Endothelial cell of umbilical vein (primary cell): ENCODE results near the gene MAP1B. TPM values are rescaled to one million over a fixed set of nuclear protein-coding genes. Genes with fewer than 3 reads are reported as not detected.

Source experiments
- BruUV-seq: library from RNA; stranded (reverse); fragments of 400-500 nt; replicated peaks from 2 replicates; lab custom pipeline; 2021; lab: Mats Ljungman, UMichigan
- CTCF ChIA-PET: fragments of 300-600, 350-600 bp; sonication (Branson Sonifier 250); formaldehyde crosslinking; loops from one replicate; lab custom pipeline; 2021; ENCODE audit warnings: antibody characterized with exemption, inconsistent platforms; lab: Charles Lee
- POLR2A ChIA-PET: fragments of 300-600, 350-600 bp; sonication (Branson Sonifier 250); formaldehyde crosslinking; loops from one replicate; lab custom pipeline; 2021; ENCODE audit warnings: antibody characterized with exemption, inconsistent platforms; lab: Charles Lee
- DNase-seq: peaks from one replicate; pipeline ENCODE4 v3.0.0-alpha.2; 2011; ENCODE audit warnings: low read depth, low spot score
- FAIRE-seq: peaks from 2 replicates; lab custom pipeline; 2011; peaks lifted over from hg19 to GRCh38; lab: Jason Lieb, UNC
- H2AFZ ChIP-seq: 2 replicates; pipeline ENCODE4 v1.6.0; 2012; ENCODE audit warnings: low read depth, low read length, control low read depth, inconsistent platforms
- H3K27ac ChIP-seq: 2 replicates; pipeline ENCODE4 v1.5.1; 2011; ENCODE audit warnings: low read depth, mild to moderate bottlenecking, control low read depth, low read length, moderate library complexity; ENCODE audit not compliant: insufficient read depth
- H3K27me3 ChIP-seq, 2 experiments: 2 replicates each; pipeline versions ENCODE4 v1.6.0 to v1.6.1; 2011; ENCODE audit warnings: low read length in 2 of 2, mixed read lengths in 1 of 2; ENCODE audit not compliant: control insufficient read depth in 2 of 2, insufficient read depth in 2 of 2
- H3K36me3 ChIP-seq, 2 experiments: 2 replicates in 1 of 2; 3 replicates in 1 of 2; pipeline ENCODE4 v1.5.1; 2011; ENCODE audit warnings: low read length in 2 of 2, mild to moderate bottlenecking in 1 of 2, moderate library complexity in 1 of 2; ENCODE audit not compliant: control insufficient read depth in 2 of 2, insufficient read depth in 2 of 2; ENCODE audit errors: extremely low read depth in 1 of 2
- H3K4me1 ChIP-seq: 3 replicates; pipeline ENCODE4 v1.5.1; 2011; ENCODE audit warnings: mild to moderate bottlenecking, low read length; ENCODE audit not compliant: control insufficient read depth, insufficient read depth; ENCODE audit errors: extremely low read depth
- H3K4me2 ChIP-seq: 2 replicates; pipeline ENCODE4 v1.6.1; 2011; ENCODE audit warnings: low read length, control low read depth, mixed read lengths; ENCODE audit not compliant: insufficient read depth
- H3K4me3 ChIP-seq, 3 experiments: fragments of 200-600 bp in 1 of 3; sonication (generic), shearing (Covaris generic) in 1 of 3; replicated peaks in 1 of 3; 2 replicates each; pipeline ENCODE4 v1.5.1; 2011 to 2016; ENCODE audit warnings: control low read depth in 3 of 3, low read length in 3 of 3, mild to moderate bottlenecking in 2 of 3, inconsistent platforms in 1 of 3, low read depth in 1 of 3, moderate library complexity in 1 of 3; ENCODE audit not compliant: insufficient read depth in 1 of 3
- H3K79me2 ChIP-seq: 2 replicates; pipeline ENCODE4 v1.6.0; 2012; ENCODE audit warnings: low read length, inconsistent platforms; ENCODE audit not compliant: control insufficient read depth, insufficient read depth
- H3K9ac ChIP-seq: replicated peaks from 2 replicates; pipeline ENCODE3; 2011; ENCODE audit warnings: low read length, control low read depth; ENCODE audit not compliant: insufficient read depth; ENCODE audit errors: extremely low read depth
- H3K9me1 ChIP-seq: replicated peaks from 3 replicates; pipeline ENCODE4 v1.6.0; 2011; ENCODE audit warnings: mild to moderate bottlenecking, low read length; ENCODE audit not compliant: control insufficient read depth, insufficient read depth; ENCODE audit errors: extremely low read depth
- H3K9me3 ChIP-seq: replicated peaks from 2 replicates; pipeline ENCODE4 v1.5.1; 2012; ENCODE audit warnings: low read length, inconsistent platforms; ENCODE audit not compliant: control insufficient read depth, insufficient read depth
- H4K20me1 ChIP-seq: replicated peaks from 2 replicates; pipeline ENCODE3; 2011; ENCODE audit warnings: mild to moderate bottlenecking, low read length; ENCODE audit not compliant: control insufficient read depth, insufficient read depth; ENCODE audit errors: extremely low read depth
- EZH2 ChIP-seq: IDR thresholded peaks from 2 replicates; pipeline ENCODE4 v1.6.1; 2012; ENCODE audit warnings: borderline replicate concordance, low read depth, mild to moderate bottlenecking, moderate library complexity, low read length, inconsistent platforms; ENCODE audit not compliant: severe bottlenecking
- FOS ChIP-seq: IDR thresholded peaks from 2 replicates; pipeline ENCODE4 v1.6.1; 2011; ENCODE audit warnings: mild to moderate bottlenecking, low read length, moderate library complexity, borderline replicate concordance; ENCODE audit not compliant: insufficient read depth
- MYC ChIP-seq: IDR thresholded peaks from one replicate; pipeline ENCODE4 v1.6.1; 2011; ENCODE audit warnings: mild to moderate bottlenecking, low read depth, low read length
- POLR2AphosphoS5 ChIP-seq: IDR thresholded peaks from 2 replicates; pipeline ENCODE4 v1.6.1; 2012; ENCODE audit warnings: low read depth, mild to moderate bottlenecking, control low read depth, low read length, moderate library complexity; ENCODE audit not compliant: insufficient read depth
- dilution Hi-C: fragments of 300-500 bp; cut with MboI; formaldehyde crosslinking; loops from one replicate; pipeline ENCODE4 v1.15.0; 2019; ENCODE audit warnings: low sequenced_read_pairs; ENCODE audit not compliant: extremely low pct_ligation_motif_present
- intact Hi-C: fragments of 100-400 bp; cut with micrococcal nuclease; formaldehyde crosslinking; loops from one replicate; pipeline ENCODE4 v1.10.0; 2022
- polyA plus RNA-seq, 4 experiments: library from polyadenylated mRNA; depleted of rRNA in 3 of 4; stranded (reverse) in 3 of 4; unstranded in 1 of 4; fragments of >200 nt; gene quantifications; 2 replicates each; pipeline versions ENCODE4 v1.2.1 to v1.2.3, GENCODE V29; 2011 to 2012; ENCODE audit warnings: missing spikeins in 1 of 4
- total RNA-seq: library from RNA; stranded (reverse); gene quantifications from 2 replicates; pipeline ENCODE4 v1.2.3, GENCODE V29; 2021
- TF ChIP-seq, protein P1 (sequence below), 2 donors: IDR thresholded peaks; 1 replicate in 1 of 2; 2 replicates in 1 of 2; pipeline ENCODE4 v1.5.1; 2011; ENCODE audit warnings: low read length in 2 of 2, mild to moderate bottlenecking in 2 of 2, moderate library complexity in 2 of 2, control low read depth in 1 of 2, inconsistent platforms in 1 of 2, low read depth in 1 of 2; ENCODE audit not compliant: insufficient read depth in 1 of 2; ENCODE audit errors: extremely low read depth in 1 of 2

Gene MAP1B
- total and polyA plus RNA-seq, 2 donors (not counting 3 experiments of a cell fraction or from before 2014, with no cell fraction given) = 55.9 to 263 TPM

DNA sequence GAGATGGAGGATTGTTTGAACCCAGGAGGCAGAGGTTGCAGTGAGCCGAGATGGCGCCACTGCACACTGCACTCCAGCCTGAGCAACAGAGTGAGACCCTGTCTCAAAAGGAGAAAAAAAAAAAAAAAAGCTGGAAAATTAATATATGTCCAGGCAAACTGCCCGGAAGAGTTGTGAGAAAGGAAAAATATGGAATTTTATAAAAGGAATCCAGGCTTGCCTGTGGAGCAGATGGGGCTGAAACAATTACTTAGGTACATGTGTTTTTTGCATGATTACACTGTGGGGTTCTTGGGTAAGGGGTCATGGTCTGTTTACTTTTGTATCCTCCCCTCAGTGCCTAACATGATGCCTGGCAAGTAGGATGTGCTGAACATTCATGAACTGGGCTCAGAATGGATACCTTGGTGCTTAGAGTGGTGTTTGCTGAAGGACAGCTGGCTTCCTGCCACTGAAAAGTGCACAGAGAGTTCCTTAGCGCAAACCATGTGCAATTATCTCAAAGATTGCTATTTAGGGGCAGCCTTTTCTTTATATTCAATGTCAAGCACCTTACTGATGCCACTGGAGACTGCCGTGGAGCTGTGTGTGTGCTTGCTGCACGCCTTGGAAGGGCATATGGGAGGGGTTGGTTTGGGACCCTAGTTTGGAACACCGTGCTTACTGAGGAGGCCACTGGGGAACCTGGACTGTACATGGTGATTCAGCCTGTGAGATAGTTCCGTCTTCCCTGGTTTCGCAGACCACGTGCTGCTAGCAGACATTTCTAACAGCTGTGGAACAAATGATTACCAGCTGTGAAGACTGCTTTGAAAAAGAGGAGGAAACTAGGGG is 78.4 kb downstream of the MAP1B start:
- Histone ChIP-seq H3K4me1 (no peaks in the 10 kb centered on the region), H3K36me3 (peaks cover 14 to 31% of the 10 kb centered on the region in 2 experiments), H2AFZ (no peak overlapping the region), H3K9ac (no peak overlapping the region), H3K9me1 (no peaks in the 10 kb centered on the region), H3K4me3 (no peak overlapping the region), H4K20me1 (peaks cover 2% of the 10 kb centered on the region), H3K79me2 (peaks cover 45% of the 10 kb centered on the region), H3K27me3 (no peaks in the 10 kb centered on the region), H3K9me3 (no peaks in the 10 kb centered on the region), H3K4me2 (no peak overlapping the region), H3K27ac (no peak overlapping the region)
- no peak for DNase-seq
- no peak for FAIRE-seq
- TF ChIP-seq MYC (no peak), POLR2AphosphoS5 (no peak), FOS (no peak), EZH2 (no peak)
- TF ChIP-seq, protein P1, sequence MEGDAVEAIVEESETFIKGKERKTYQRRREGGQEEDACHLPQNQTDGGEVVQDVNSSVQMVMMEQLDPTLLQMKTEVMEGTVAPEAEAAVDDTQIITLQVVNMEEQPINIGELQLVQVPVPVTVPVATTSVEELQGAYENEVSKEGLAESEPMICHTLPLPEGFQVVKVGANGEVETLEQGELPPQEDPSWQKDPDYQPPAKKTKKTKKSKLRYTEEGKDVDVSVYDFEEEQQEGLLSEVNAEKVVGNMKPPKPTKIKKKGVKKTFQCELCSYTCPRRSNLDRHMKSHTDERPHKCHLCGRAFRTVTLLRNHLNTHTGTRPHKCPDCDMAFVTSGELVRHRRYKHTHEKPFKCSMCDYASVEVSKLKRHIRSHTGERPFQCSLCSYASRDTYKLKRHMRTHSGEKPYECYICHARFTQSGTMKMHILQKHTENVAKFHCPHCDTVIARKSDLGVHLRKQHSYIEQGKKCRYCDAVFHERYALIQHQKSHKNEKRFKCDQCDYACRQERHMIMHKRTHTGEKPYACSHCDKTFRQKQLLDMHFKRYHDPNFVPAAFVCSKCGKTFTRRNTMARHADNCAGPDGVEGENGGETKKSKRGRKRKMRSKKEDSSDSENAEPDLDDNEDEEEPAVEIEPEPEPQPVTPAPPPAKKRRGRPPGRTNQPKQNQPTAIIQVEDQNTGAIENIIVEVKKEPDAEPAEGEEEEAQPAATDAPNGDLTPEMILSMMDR (IDR thresholded peaks at IDR 0.05; ENCODE audit: extremely low read depth in 1 of 2, insufficient read depth in 1 of 2, low read depth in 1 of 2, low read length in 2 of 2) = no peak
- ChIA-PET CTCF (interaction anchor here (1.4 kb wide), 1 partner anchor 123 kb away, joined by 3 read pairs; no protein-coding TSS in a partner anchor), POLR2A (interaction anchor here (0.6 kb wide), 1 partner anchor 63 kb away, joined by 3 read pairs; no protein-coding TSS in a partner anchor)
- no TSS peak for BruUV-seq
- dilution Hi-C loops = no loop called here
- intact Hi-C loops = no loop called here
